K562 (cell line): Measurements from ENCODE around the gene MPRIP. TPM values are rescaled to one million over a fixed set of nuclear protein-coding genes. Genes with fewer than 3 reads are reported as not detected.
A peak's percentile ranks its signal among the peaks of the same experiment; 100 is the strongest.

Source experiments
- EP300 ChIP-seq: IDR thresholded peaks from 2 replicates; pipeline ENCODE4 v1.6.1; 2012; ENCODE audit warnings: low read length, improper control_type of control experiment
- GABPA ChIP-seq: fragments of 200-800 bp; sonication (Bioruptor generic); conservative IDR thresholded peaks from 2 replicates; pipeline ENCODE4 v1.6.1; 2016; ENCODE audit warnings: low read depth, missing genetic modification characterization, missing compliant biosample characterization
- MCM5 ChIP-seq: fragments of 450-650 bp; IDR thresholded peaks from 2 replicates; pipeline ENCODE4 v1.6.1; 2016; ENCODE audit warnings: low read depth
- MEIS2 ChIP-seq: fragments of 450-650 bp; IDR thresholded peaks from 2 replicates; pipeline ENCODE4 v1.6.1; 2014; ENCODE audit warnings: mild to moderate bottlenecking; ENCODE audit not compliant: partially characterized antibody
- NBN ChIP-seq: fragments of 450-650 bp; IDR thresholded peaks from 2 replicates; pipeline ENCODE4 v1.6.1; 2016; ENCODE audit warnings: low read depth, mild to moderate bottlenecking
- NCOA6 ChIP-seq: fragments of 450-650 bp; IDR thresholded peaks from 2 replicates; pipeline ENCODE4 v1.6.1; 2017; ENCODE audit warnings: mild to moderate bottlenecking
- PCBP2 ChIP-seq: fragments of 200-400 bp; formaldehyde crosslinking; IDR thresholded peaks from 2 replicates; pipeline ENCODE4 v1.6.1; 2018; ENCODE audit warnings: low read length, low read depth, mild to moderate bottlenecking, moderate library complexity; ENCODE audit not compliant: poor library complexity, severe bottlenecking
- PURB ChIP-seq: sonication (generic); formaldehyde crosslinking; IDR thresholded peaks from 2 replicates; pipeline ENCODE4 v1.9.0; 2021; ENCODE audit warnings: low read depth, mild to moderate bottlenecking, missing genetic modification reagents
- TBP ChIP-seq: optimal IDR thresholded peaks from 2 replicates; pipeline ENCODE3; 2011; ENCODE audit warnings: low read depth, low read length, improper control_type of control experiment
- XRCC3 ChIP-seq: fragments of 450-650 bp; IDR thresholded peaks from 2 replicates; pipeline ENCODE4 v1.6.1; 2017; ENCODE audit warnings: mild to moderate bottlenecking, moderate library complexity
- ZNF431 ChIP-seq: sonication (generic); formaldehyde crosslinking; IDR thresholded peaks from 2 replicates; pipeline ENCODE4 v1.8.0; 2022; ENCODE audit warnings: mild to moderate bottlenecking, missing genetic modification reagents
- ZNF668 ChIP-seq: fragments of 250-450 bp; sonication (Bioruptor Pico); IDR thresholded peaks from 2 replicates; pipeline ENCODE4 v1.8.0; 2022; ENCODE audit warnings: mild to moderate bottlenecking, inconsistent platforms
- polyA plus RNA-seq, 8 experiments: library from polyadenylated mRNA; depleted of rRNA in 4 of 8; stranded (reverse) in 5 of 8; unstranded in 3 of 8; fragments of >200 nt; fragmentation: Nextera tagmentation in 2 of 8; fragmentation: Illumina TruSeq in 1 of 8; extraction: Ambion mirVana in 2 of 8; extraction: Trizol in 1 of 8; gene quantifications; 2 replicates each; pipeline versions ENCODE4 v1.2.1 to v1.2.3, GENCODE V29; 2011 to 2014; ENCODE audit warnings: inconsistent platforms in 1 of 8, missing spikeins in 1 of 8
- total RNA-seq, 7 experiments: library from RNA; depleted of rRNA in 6 of 7; stranded (reverse); fragments of >200 nt in 6 of 7; fragmentation: Illumina TruSeq in 2 of 7; extraction: Trizol in 2 of 7; gene quantifications; 2 replicates each; pipeline versions ENCODE4 v1.2.1 to v1.2.3, GENCODE V29; 2011 to 2021; ENCODE audit warnings: low replicate concordance in 1 of 7
- TF ChIP-seq, protein P1 (sequence below), 2 experiments: fragments of 450-650 bp; formaldehyde crosslinking in 1 of 2; IDR thresholded peaks; 2 replicates each; pipeline versions ENCODE4 v1.4.0 to v1.6.1; 2014 to 2020; ENCODE audit warnings: mild to moderate bottlenecking in 2 of 2, borderline replicate concordance in 1 of 2, low read depth in 1 of 2
- TF ChIP-seq, protein P2 (sequence below): sonication (generic); formaldehyde crosslinking; IDR thresholded peaks from 2 replicates; pipeline ENCODE4 v1.9.0; 2022; ENCODE audit warnings: mild to moderate bottlenecking, missing genetic modification reagents
- TF ChIP-seq, protein P3 (sequence below), 2 experiments: IDR thresholded peaks in 1 of 2; conservative IDR thresholded peaks in 1 of 2; 2 replicates each; pipeline ENCODE4 v1.6.1; 2016; ENCODE audit warnings: low read depth in 2 of 2, mild to moderate bottlenecking in 1 of 2, missing compliant biosample characterization in 1 of 2, missing genetic modification characterization in 1 of 2, moderate library complexity in 1 of 2

MPRIP gene
- total and polyA plus RNA-seq, 9 of the 15 experiments (the other 6 are each of a cell fraction or from before 2014, with no cell fraction given) = 10.0 to 72.6 (median 30.1) TPM

DNA sequence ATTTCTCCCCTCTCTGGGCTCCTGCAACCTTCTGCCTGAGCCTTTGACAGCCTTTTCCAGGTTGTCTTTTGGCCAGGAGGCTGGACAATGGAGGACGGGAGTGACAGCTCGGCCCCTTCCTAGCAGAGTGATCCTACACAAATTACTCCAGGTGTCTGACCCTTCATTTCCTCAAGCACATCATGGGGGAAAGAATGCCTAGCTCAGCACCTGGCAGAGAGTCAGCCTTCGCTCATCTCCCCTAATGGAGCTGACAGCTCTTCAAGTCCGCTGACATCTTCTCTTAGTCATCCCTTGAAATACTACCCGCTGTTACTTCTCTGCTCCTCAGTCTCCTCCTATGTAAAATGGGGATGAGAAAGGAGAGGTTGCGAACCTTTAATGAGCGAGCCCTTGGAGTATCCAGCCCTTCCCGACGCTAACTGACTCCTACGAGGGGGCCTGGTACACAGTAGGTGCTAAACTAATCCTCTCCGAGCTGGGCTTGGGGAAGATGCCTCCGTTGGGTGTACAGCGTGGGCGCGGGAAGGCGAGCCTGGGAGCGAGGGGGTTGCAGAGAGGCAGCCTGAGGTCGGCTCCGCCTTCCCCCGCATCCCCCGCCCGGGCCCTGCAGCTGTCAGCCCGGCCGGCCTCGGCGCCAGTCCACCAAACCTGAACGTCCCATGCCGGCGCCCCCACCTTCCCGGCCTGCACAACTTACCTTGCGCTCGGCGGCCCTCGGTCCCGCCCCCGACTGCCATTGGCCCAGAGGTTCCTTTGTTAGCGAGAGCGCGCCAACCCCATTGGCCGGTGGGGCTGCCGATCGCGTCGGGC, 480 bp upstream of the MPRIP start (continued):
- TF ChIP-seq, protein P1, sequence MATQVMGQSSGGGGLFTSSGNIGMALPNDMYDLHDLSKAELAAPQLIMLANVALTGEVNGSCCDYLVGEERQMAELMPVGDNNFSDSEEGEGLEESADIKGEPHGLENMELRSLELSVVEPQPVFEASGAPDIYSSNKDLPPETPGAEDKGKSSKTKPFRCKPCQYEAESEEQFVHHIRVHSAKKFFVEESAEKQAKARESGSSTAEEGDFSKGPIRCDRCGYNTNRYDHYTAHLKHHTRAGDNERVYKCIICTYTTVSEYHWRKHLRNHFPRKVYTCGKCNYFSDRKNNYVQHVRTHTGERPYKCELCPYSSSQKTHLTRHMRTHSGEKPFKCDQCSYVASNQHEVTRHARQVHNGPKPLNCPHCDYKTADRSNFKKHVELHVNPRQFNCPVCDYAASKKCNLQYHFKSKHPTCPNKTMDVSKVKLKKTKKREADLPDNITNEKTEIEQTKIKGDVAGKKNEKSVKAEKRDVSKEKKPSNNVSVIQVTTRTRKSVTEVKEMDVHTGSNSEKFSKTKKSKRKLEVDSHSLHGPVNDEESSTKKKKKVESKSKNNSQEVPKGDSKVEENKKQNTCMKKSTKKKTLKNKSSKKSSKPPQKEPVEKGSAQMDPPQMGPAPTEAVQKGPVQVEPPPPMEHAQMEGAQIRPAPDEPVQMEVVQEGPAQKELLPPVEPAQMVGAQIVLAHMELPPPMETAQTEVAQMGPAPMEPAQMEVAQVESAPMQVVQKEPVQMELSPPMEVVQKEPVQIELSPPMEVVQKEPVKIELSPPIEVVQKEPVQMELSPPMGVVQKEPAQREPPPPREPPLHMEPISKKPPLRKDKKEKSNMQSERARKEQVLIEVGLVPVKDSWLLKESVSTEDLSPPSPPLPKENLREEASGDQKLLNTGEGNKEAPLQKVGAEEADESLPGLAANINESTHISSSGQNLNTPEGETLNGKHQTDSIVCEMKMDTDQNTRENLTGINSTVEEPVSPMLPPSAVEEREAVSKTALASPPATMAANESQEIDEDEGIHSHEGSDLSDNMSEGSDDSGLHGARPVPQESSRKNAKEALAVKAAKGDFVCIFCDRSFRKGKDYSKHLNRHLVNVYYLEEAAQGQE (IDR thresholded peaks at IDR 0.05; ENCODE audit: borderline replicate concordance) = no peak
- TF ChIP-seq, protein P1 (CRISPR knock-in tag; IDR thresholded peaks at IDR 0.05; ENCODE audit: low read depth) = no peak
- TF ChIP-seq PURB (CRISPR knock-in tag) (no peak), MCM5 (no peak), PCBP2 (no peak), TBP (peak; percentile 12), ZNF431 (CRISPR knock-in tag) (no peak), NBN (no peak), XRCC3 (no peak), EP300 (no peak), MEIS2 (peak; percentile 70), ZNF668 (CRISPR knock-in tag) (no peak), NCOA6 (no peak), GABPA (tag) (no peak)
- TF ChIP-seq, protein P2, sequence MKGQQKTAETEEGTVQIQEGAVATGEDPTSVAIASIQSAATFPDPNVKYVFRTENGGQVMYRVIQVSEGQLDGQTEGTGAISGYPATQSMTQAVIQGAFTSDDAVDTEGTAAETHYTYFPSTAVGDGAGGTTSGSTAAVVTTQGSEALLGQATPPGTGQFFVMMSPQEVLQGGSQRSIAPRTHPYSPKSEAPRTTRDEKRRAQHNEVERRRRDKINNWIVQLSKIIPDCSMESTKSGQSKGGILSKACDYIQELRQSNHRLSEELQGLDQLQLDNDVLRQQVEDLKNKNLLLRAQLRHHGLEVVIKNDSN (CRISPR knock-in tag) = no peak
- TF ChIP-seq, protein P3, sequence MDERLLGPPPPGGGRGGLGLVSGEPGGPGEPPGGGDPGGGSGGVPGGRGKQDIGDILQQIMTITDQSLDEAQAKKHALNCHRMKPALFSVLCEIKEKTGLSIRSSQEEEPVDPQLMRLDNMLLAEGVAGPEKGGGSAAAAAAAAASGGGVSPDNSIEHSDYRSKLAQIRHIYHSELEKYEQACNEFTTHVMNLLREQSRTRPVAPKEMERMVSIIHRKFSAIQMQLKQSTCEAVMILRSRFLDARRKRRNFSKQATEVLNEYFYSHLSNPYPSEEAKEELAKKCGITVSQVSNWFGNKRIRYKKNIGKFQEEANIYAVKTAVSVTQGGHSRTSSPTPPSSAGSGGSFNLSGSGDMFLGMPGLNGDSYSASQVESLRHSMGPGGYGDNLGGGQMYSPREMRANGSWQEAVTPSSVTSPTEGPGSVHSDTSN (CRISPR knock-in tag; IDR thresholded peaks at IDR 0.05; ENCODE audit: low read depth) = peak; percentile 76
- TF ChIP-seq, protein P3 (tag; conservative IDR thresholded peaks at IDR 0.05; ENCODE audit: low read depth) = peak; percentile 38
